ENCODE results near the gene ATRIP.

- TF ChIP-seq CTCF (IDR thresholded peaks at IDR 0.05; ENCODE audit: low read length) (no peak), EZH2 (optimal IDR thresholded peaks at IDR 0.05; ENCODE audit: low read depth, low read length) (no peak)
Observed at GRCh38 chr3:48492461-48493202, 46.1 kb downstream of the ATRIP start.

All from MM.1S (cell line).